Astrocyte of the hippocampus (primary cell): ENCODE results near the gene MACROD2.

Source experiments
- DNase-seq: peaks from one replicate; pipeline ENCODE4 v3.0.0; 2011; ENCODE audit warnings: low read depth, low spot score

Gene MACROD2

DNA sequence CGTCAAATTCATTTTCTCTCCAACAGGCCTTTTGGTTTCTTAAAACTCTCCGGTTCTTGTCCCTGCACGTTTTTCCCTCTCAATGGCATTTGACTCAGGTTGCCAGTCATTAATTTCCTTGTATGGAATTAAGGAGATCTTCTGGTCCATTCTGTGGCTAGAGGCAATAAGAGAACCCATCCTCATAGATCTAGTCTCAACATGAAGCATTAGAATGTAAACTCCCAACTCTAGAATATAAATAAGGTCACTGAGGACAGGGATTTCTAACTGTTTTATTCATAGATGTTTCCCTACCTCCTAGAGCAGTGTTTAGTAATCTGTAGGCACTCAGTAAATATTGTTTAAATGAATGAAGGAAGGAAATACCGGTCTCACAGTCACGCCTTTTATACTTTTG lies 527.3 kb downstream of the MACROD2 start:
- no peak for DNase-seq

- no peak for DNase-seq
Observed at GRCh38 chr20:14523090-14523489, 527.8 kb downstream of the MACROD2 start.

GRCh38 chr20:14525426-14525825 lies 530.1 kb downstream of the MACROD2 start:
- no peak for DNase-seq

DNA sequence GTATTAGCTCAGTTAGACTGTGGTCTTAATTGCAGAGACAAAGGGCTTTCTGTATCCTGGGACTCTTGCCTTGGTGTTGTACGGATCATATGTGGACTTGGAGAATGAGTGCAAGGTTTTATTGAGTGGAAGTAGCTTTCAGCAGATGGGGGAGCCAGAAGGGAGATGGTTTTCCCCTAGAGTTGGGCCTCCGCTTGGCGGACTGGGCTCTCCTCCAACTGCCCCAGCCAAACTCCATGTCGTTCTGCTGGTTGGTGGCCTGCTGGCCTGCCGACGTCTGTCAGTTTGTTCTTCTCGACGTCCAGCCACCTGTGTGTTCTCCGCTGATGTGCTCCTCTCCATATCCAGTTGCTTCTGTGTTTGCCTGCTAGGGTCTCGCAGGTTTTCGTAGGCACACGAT lies 531.6 kb downstream of the MACROD2 start:
- DNase-seq, result no peak

DNA sequence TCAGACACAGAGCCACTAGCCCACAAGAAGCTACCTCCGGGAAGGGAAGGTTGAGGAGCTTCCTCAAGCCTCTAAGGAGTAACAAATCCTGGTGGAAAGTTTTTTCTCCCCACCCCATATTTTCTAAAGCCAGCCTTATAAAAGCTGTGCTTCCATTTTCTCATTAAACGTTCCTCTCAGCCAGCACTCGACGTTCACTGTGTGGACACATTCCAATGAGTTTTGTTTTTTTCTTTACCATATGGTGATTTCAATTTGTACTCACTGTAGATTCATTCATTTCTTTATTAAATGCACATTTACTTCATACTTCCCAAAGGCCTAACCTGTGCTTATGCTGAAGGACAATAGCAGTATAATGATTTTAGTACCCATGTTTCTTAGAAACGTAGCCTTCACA lies 536.5 kb downstream of the MACROD2 start:
- no peak for DNase-seq

DNA sequence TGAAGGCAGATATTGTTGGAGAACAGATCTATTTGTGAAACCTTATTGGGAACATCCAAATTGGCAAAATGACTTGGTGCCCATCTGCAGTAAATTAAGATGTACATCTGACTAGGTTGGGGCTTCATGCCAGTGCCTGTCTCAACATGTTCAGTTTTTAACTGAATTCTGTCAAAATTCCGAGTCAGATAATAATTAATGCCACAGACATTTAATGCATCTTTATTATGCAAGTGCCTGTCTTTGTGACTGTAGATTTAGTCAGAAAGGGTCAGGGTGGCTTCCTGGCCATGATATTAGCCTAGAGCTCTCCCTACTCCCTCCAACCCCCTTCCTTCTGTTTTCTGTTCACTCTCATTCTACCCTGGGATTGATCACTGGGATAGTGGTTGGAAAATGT lies 541.4 kb downstream of the MACROD2 start:
- no peak for DNase-seq

GRCh38 chr20:14538433-14538832 lies 543.1 kb downstream of the MACROD2 start:
- DNase-seq, result no peak

GRCh38 chr20:14543040-14543439 lies 547.7 kb downstream of the MACROD2 start:
- no peak for DNase-seq

GRCh38 chr20:14544688-14545087 lies 549.4 kb downstream of the MACROD2 start:
- DNase-seq, result peak; percentile 61

GRCh38 chr20:14550655-14551054 lies 555.3 kb downstream of the MACROD2 start:
- DNase-seq, result no peak

DNA sequence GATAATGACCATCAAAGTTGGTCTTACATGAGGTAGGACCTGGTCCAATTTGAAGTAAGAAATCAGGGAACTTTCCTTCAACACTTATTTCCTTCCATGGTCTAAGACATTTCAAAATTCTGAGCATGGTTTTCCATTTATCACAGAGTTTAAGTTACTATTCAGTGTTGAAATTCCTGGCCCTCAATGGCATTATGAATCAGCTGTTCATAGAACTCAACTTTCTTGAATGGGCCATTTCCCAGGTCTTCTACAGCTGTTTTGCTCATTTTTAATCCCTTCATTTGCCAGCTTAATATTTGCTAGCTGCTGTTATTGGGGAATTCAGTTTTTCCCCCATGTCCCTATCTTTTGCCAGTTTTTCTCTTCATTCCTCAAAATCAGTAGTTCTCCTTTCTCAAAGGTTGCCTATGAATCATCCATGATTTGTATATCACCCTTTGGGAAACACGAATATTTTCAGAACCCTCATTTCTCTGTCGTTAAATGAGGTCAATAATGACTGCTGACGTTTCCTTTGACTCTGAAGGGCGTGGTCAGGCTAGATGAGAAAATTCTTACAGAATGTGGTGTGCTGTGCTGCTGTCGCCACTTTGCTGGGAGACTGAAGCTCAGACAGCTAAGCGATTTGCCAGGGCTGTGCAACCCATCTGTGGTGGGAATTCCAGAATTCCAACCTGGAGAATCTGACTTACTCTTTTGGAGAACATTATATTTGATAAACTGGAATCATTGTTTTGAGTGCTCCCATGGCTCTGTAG lies 558.6 kb downstream of the MACROD2 start:
- DNase-seq, result peak; percentile 42

GRCh38 chr20:14555676-14556075 lies 560.4 kb downstream of the MACROD2 start:
- DNase-seq, result no peak

GRCh38 chr20:14556206-14556605 lies 560.9 kb downstream of the MACROD2 start:
- DNase-seq, result no peak

GRCh38 chr20:14559612-14560011 lies 564.3 kb downstream of the MACROD2 start:
- no peak for DNase-seq

GRCh38 chr20:14561741-14562221 lies 566.5 kb downstream of the MACROD2 start:
- no peak for DNase-seq

DNA sequence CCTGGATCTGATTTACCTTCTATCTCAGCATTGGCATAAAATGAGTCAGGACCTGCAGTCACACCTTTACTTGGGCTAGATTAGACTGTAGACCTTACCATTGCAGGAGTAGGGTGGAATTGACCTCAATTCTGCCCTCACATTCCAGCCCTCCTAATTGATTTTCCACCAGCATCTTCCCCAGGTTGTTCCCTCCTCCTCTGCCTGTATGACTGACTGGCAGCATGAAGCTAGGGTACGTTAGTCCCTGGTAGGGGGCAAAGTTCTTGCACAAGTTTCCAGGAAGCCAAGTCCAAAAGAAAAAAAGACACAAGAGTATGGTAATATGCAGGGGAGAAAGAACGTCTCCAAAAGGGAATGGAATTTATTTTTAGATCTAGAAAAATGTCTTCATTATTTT lies 567.7 kb downstream of the MACROD2 start:
- no peak for DNase-seq

DNA sequence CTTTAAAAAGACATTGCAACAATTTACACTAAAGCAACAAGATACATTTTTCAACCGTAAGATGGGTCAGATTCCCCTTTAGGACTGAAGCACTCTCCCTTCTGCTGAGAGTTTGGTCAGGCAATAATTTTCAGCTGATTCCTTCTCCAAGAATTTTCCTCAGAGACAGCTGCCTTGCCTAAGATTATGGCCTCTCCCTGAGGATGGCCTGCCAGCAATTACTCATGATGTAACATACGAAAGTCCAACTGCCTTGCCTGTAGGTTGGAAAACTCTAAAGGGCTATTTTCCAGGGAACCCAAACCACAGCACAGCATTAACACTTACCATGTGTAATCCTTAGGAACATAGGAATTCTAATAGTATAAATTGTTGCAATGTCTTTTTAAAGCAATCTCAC lies 571.2 kb downstream of the MACROD2 start:
- no peak for DNase-seq

- DNase-seq, result peak; percentile 48
Observed at GRCh38 chr20:14568225-14568624, 572.9 kb downstream of the MACROD2 start.

DNA sequence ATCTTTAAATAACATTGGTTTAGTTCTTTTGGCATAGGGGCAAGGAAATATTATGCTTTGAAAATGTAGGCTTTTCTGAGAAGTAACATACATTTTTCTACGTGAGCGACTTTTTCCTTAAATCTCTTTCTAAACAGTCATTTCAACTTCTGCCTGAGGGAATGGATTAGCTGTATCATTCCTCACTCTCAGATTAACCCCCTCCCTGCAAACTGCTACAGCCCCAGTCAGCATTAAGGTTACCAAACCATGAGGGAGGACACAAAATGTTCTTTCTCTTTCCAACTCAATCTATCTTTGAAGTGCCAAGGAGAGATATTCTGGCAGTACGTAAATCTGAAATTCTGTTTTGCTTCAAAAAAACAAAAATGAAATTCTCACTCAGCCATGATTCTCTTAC lies 573.4 kb downstream of the MACROD2 start:
- DNase-seq, result peak; percentile 24

DNA sequence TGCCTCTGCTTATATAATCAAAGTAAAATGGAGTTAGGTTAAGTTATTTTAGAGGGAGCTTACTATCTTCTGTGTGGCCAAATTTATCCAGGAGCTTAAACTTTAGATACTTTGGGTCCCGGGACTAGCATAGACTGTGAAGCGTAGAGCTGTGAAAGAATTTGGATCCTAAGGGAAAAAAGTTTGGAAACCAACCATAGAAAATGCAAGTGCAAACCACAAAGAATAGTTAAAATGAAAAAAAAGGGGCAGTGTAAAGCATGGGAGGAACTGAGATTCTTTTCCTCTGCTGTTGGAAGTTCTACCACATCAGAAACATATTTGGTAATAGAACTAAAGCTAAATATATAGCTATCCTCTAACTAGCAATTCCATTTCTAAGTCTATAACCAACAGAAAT lies 574.3 kb downstream of the MACROD2 start:
- DNase-seq, result peak; percentile 61

GRCh38 chr20:14570811-14571210 lies 575.5 kb downstream of the MACROD2 start:
- DNase-seq, result peak; percentile 13

GRCh38 chr20:14573676-14574075 lies 578.4 kb downstream of the MACROD2 start:
- no peak for DNase-seq

DNA sequence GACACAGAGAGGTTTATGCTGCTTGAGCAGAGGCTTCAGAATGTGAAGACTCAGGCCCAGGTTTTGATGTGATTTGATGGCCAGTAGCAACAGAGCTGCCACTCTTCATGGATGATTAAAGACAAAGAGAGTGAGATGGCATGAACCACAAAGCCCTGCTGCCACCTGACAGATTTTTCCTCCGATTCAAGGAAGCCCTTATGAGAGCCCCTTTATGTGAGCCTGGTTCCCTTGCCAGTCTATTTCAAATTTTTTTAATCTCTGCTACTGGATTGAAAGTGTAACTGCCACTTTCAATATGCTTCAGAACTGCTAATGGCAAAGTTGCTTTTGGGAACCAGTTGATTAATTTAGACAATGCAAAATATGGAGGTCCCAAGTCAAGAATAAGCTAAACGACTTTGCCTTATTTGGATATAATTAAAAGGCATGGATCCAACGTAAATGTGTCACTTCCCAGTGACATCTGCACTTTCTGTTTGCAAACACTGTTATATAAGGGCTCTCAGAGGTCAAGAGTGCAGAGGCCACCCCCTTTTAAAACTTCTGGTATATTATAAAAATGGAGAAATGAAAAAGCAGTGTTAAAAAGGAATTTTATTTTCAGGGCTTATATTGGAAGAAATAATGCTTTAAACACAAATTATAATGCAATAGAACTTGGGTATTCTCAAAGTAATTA lies 581.0 kb downstream of the MACROD2 start:
- DNase-seq, result no peak
